ENCODE data around the gene CT47C1.

CT47C1 gene

GRCh38 chrX:119073911-119074310, 1.1 kb downstream of the CT47C1 start:
- H3K79me2 ChIP-seq (ENCODE audit: insufficient read depth, low read length) = no peaks in the 10 kb centered on the region
- no peaks in the 10 kb centered on the region for H3K36me3 ChIP-seq (ENCODE audit: insufficient read depth, low read length)
- DNase-seq (no peak), ATAC-seq (ENCODE audit: insufficient read depth, low read depth) (no peak)
- no peak overlapping the region for H3K27ac ChIP-seq (ENCODE audit: low read length)
- H4K20me1 ChIP-seq (ENCODE audit: insufficient read depth, low read length) = no peaks in the 10 kb centered on the region
- TF ChIP-seq CTCF (IDR thresholded peaks at IDR 0.05; ENCODE audit: borderline replicate concordance, extremely low read depth, low read length, poor library complexity, severe bottlenecking) (no peak), EZH2 (IDR thresholded peaks at IDR 0.05; ENCODE audit: borderline replicate concordance, low read depth, low read length, severe bottlenecking) (no peak)
- H3K27me3 ChIP-seq (ENCODE audit: insufficient read depth, low read length, poor library complexity) = no peaks in the 10 kb centered on the region
- H3K9me3 ChIP-seq (ENCODE audit: insufficient read depth, low read length, severe bottlenecking) = no peaks in the 10 kb centered on the region
- H3K9ac ChIP-seq (ENCODE audit: low read depth, low read length) = no peak overlapping the region
- no peak overlapping the region for H3K4me3 ChIP-seq (ENCODE audit: low read depth in 1 of 2, low read length in 2 of 2)
- no peak overlapping the region for H3K4me2 ChIP-seq (ENCODE audit: insufficient read depth, low read length)
- H3K4me1 ChIP-seq (ENCODE audit: insufficient read depth, low read length) = no peaks in the 10 kb centered on the region
- H2AFZ ChIP-seq (ENCODE audit: low read depth, low read length) = no peak overlapping the region

- ATAC-seq (ENCODE audit: insufficient read depth, low read depth) = no peak
- TF ChIP-seq CTCF (IDR thresholded peaks at IDR 0.05; ENCODE audit: borderline replicate concordance, extremely low read depth, low read length, poor library complexity, severe bottlenecking) (no peak), EZH2 (IDR thresholded peaks at IDR 0.05; ENCODE audit: borderline replicate concordance, low read depth, low read length, severe bottlenecking) (no peak)
- H3K9ac ChIP-seq (ENCODE audit: low read depth, low read length) = no peak overlapping the region
- H3K27me3 ChIP-seq (ENCODE audit: insufficient read depth, low read length, poor library complexity) = no peaks in the 10 kb centered on the region
- H3K4me2 ChIP-seq (ENCODE audit: insufficient read depth, low read length) = no peak overlapping the region
- no peaks in the 10 kb centered on the region for H3K9me3 ChIP-seq (ENCODE audit: insufficient read depth, low read length, severe bottlenecking)
- no peak for DNase-seq
- no peaks in the 10 kb centered on the region for H3K4me1 ChIP-seq (ENCODE audit: insufficient read depth, low read length)
- H3K4me3 ChIP-seq (ENCODE audit: low read depth in 1 of 2, low read length in 2 of 2) = no peak overlapping the region
- no peak overlapping the region for H3K27ac ChIP-seq (ENCODE audit: low read length)
- H4K20me1 ChIP-seq (ENCODE audit: insufficient read depth, low read length) = no peaks in the 10 kb centered on the region
- H3K79me2 ChIP-seq (ENCODE audit: insufficient read depth, low read length) = no peaks in the 10 kb centered on the region
- no peaks in the 10 kb centered on the region for H3K36me3 ChIP-seq (ENCODE audit: insufficient read depth, low read length)
- no peak overlapping the region for H2AFZ ChIP-seq (ENCODE audit: low read depth, low read length)
Measured at GRCh38 chrX:119075270-119076025, 2.7 kb downstream of the CT47C1 start.

- no peak overlapping the region for H2AFZ ChIP-seq (ENCODE audit: low read depth, low read length)
- ATAC-seq (ENCODE audit: insufficient read depth, low read depth) (no peak), DNase-seq (no peak)
- no peak for TF ChIP-seq EZH2 (IDR thresholded peaks at IDR 0.05; ENCODE audit: borderline replicate concordance, low read depth, low read length, severe bottlenecking)
- TF ChIP-seq CTCF (IDR thresholded peaks at IDR 0.05; ENCODE audit: borderline replicate concordance, extremely low read depth, low read length, poor library complexity, severe bottlenecking) = no peak
- H3K4me3 ChIP-seq (ENCODE audit: low read depth in 1 of 2, low read length in 2 of 2) = no peak overlapping the region
- no peaks in the 10 kb centered on the region for H3K27me3 ChIP-seq (ENCODE audit: insufficient read depth, low read length, poor library complexity)
- H3K4me1 ChIP-seq (ENCODE audit: insufficient read depth, low read length) = no peaks in the 10 kb centered on the region
- H3K9ac ChIP-seq (ENCODE audit: low read depth, low read length) = no peak overlapping the region
- no peaks in the 10 kb centered on the region for H4K20me1 ChIP-seq (ENCODE audit: insufficient read depth, low read length)
- H3K79me2 ChIP-seq (ENCODE audit: insufficient read depth, low read length) = no peaks in the 10 kb centered on the region
- H3K36me3 ChIP-seq (ENCODE audit: insufficient read depth, low read length) = no peaks in the 10 kb centered on the region
- no peak overlapping the region for H3K4me2 ChIP-seq (ENCODE audit: insufficient read depth, low read length)
- no peak overlapping the region for H3K27ac ChIP-seq (ENCODE audit: low read length)
- H3K9me3 ChIP-seq (ENCODE audit: insufficient read depth, low read length, severe bottlenecking) = no peaks in the 10 kb centered on the region
Measured at GRCh38 chrX:119082278-119082677, 9.5 kb downstream of the CT47C1 start.

Measured in DND-41 (cell line).